ENCODE results near the gene SYNPR.
A peak's percentile ranks its signal among the peaks of the same experiment; 100 is the strongest.

Gene SYNPR

GRCh38 chr3:63274359-63274758 is 3.7 kb upstream of the SYNPR start:
- no peak for ATAC-seq
- TF ChIP-seq BACH2 (CRISPR knock-in tag; IDR thresholded peaks at IDR 0.05; ENCODE audit: borderline replicate concordance) (no peak), GLIS3 (CRISPR knock-in tag; IDR thresholded peaks at IDR 0.05) (no peak), ZFP30 (CRISPR knock-in tag; IDR thresholded peaks at IDR 0.05) (no peak), PPARA (CRISPR knock-in tag; IDR thresholded peaks at IDR 0.05; ENCODE audit: borderline replicate concordance) (no peak), ZNF565 (CRISPR knock-in tag; conservative IDR thresholded peaks at IDR 0.05; ENCODE audit: low read depth) (no peak), CSRNP3 (CRISPR knock-in tag; IDR thresholded peaks at IDR 0.05) (no peak), TOX (CRISPR knock-in tag; IDR thresholded peaks at IDR 0.05; ENCODE audit: borderline replicate concordance) (no peak), ZFP3 (CRISPR knock-in tag; IDR thresholded peaks at IDR 0.05) (no peak), ISL1 (CRISPR knock-in tag; IDR thresholded peaks at IDR 0.05) (no peak), TCF4 (CRISPR knock-in tag; IDR thresholded peaks at IDR 0.05; ENCODE audit: borderline replicate concordance) (no peak), POU6F1 (CRISPR knock-in tag; IDR thresholded peaks at IDR 0.05; ENCODE audit: borderline replicate concordance, low read depth) (no peak), ESRRG (CRISPR knock-in tag; IDR thresholded peaks at IDR 0.05) (no peak)
- TF ChIP-seq, protein P1, sequence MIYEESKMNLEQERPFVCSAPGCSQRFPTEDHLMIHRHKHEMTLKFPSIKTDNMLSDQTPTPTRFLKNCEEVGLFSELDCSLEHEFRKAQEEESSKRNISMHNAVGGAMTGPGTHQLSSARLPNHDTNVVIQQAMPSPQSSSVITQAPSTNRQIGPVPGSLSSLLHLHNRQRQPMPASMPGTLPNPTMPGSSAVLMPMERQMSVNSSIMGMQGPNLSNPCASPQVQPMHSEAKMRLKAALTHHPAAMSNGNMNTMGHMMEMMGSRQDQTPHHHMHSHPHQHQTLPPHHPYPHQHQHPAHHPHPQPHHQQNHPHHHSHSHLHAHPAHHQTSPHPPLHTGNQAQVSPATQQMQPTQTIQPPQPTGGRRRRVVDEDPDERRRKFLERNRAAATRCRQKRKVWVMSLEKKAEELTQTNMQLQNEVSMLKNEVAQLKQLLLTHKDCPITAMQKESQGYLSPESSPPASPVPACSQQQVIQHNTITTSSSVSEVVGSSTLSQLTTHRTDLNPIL (CRISPR knock-in tag; IDR thresholded peaks at IDR 0.05; ENCODE audit: low read depth) = no peak
- TF ChIP-seq, protein P2, sequence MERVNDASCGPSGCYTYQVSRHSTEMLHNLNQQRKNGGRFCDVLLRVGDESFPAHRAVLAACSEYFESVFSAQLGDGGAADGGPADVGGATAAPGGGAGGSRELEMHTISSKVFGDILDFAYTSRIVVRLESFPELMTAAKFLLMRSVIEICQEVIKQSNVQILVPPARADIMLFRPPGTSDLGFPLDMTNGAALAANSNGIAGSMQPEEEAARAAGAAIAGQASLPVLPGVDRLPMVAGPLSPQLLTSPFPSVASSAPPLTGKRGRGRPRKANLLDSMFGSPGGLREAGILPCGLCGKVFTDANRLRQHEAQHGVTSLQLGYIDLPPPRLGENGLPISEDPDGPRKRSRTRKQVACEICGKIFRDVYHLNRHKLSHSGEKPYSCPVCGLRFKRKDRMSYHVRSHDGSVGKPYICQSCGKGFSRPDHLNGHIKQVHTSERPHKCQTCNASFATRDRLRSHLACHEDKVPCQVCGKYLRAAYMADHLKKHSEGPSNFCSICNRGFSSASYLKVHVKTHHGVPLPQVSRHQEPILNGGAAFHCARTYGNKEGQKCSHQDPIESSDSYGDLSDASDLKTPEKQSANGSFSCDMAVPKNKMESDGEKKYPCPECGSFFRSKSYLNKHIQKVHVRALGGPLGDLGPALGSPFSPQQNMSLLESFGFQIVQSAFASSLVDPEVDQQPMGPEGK (CRISPR knock-in tag; IDR thresholded peaks at IDR 0.05; ENCODE audit: borderline replicate concordance) = no peak

GRCh38 chr3:63279005-63279841 is 1.1 kb downstream of the SYNPR start:
- peak; percentile 81 for ATAC-seq
- no peak for TF ChIP-seq CSRNP3 (CRISPR knock-in tag; IDR thresholded peaks at IDR 0.05)
- no peak for TF ChIP-seq PPARA (CRISPR knock-in tag; IDR thresholded peaks at IDR 0.05; ENCODE audit: borderline replicate concordance)
- no peak for TF ChIP-seq OSR1 (CRISPR knock-in tag; IDR thresholded peaks at IDR 0.05)
- TF ChIP-seq, protein P2 (CRISPR knock-in tag; IDR thresholded peaks at IDR 0.05; ENCODE audit: borderline replicate concordance) = no peak
- TF ChIP-seq TSHZ2 (CRISPR knock-in tag; IDR thresholded peaks at IDR 0.05) = no peak
- no peak for TF ChIP-seq ISL1 (CRISPR knock-in tag; IDR thresholded peaks at IDR 0.05)
- TF ChIP-seq, protein P1 (CRISPR knock-in tag; IDR thresholded peaks at IDR 0.05; ENCODE audit: low read depth) = no peak
- no peak for TF ChIP-seq TCF4 (CRISPR knock-in tag; IDR thresholded peaks at IDR 0.05; ENCODE audit: borderline replicate concordance)
- TF ChIP-seq RARB (CRISPR knock-in tag; IDR thresholded peaks at IDR 0.05) = no peak
- TF ChIP-seq ZNF70 (CRISPR knock-in tag; IDR thresholded peaks at IDR 0.05) = no peak
- no peak for TF ChIP-seq ARNTL (CRISPR knock-in tag; IDR thresholded peaks at IDR 0.05; ENCODE audit: borderline replicate concordance, low read depth)
- TF ChIP-seq BACH2 (CRISPR knock-in tag; IDR thresholded peaks at IDR 0.05; ENCODE audit: borderline replicate concordance) = no peak

Data from SK-N-SH treated with all-trans-retinoic acid at 6 μM for 48 hours (cell line).